HG02642 (cell line): ENCODE results near the gene EPHA7.

ENCODE experiments used
- ATAC-seq: cut with Tn5 transposase; IDR thresholded peaks from one replicate; pipeline ENCODE4 v1.9.1; 2021; ENCODE audit warnings: mild to moderate bottlenecking; ENCODE audit not compliant: unreplicated experiment, poor library complexity

The EPHA7 gene

DNA sequence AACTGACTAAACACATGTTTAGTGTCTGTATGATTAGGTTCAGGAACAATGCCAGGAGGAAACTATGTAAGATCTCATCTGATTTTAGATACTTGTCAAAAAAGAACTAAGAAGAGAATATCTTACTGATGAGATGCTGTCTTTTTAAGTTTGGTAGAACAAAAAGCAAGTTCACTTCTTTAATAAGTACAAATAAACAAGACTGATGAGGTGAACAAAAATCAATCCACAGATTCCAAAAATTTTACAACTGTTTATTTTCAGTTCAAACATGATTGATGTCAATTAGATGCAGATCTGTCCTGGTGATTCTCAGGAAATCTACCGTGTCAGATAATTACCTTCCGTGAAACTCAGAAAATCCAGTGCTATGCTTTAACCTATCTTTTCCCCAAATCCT is 24.9 kb downstream of the EPHA7 start:
- no peak for ATAC-seq

DNA sequence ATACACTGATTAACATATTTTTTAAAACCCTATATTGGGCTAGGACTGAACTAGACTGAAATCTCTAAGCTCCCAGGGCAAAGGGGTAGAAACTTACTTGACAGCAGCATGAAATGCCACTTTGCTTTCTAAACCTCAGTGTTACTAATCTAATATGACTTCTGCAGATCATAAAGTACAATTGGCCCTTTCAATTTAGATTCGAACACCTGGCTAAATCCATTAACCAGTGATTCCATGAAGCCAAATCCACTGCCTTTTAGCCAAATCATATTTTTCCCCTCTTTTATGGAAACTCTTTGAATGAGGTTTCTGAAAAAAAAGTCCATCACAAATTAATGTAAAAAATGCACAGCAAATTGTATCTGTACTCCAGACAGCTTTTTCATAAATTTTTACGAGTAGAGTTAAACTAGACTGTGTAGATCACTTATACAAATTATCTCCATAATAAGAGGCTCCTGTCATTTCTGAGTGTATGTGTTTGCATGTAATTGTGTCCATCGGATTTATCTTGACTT is 25.7 kb downstream of the EPHA7 start:
- ATAC-seq = no peak

- no peak for ATAC-seq
These were observed 26.6 kb downstream of the EPHA7 start for GRCh38 chr6:93392797-93393196.

GRCh38 chr6:93391965-93392364 is 27.4 kb downstream of the EPHA7 start:
- ATAC-seq = no peak

DNA sequence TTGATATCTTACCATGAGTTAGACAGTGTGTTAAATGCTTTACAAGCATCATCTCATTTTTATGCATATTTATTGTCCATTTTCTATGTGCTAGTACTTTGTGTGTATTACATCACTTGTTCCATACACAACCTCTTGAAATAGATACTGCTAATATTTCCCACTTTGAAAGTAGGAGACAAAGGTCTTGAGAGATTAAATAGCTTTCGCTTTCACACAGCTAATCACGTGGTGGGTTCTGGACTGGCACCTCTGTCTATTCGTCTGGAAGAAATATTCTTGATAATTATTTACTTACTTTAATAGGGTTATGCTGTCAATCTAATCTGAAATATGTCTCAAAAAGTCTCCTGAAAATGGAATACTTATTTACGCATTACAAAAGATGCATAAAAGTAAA is 30.2 kb downstream of the EPHA7 start:
- ATAC-seq = no peak

DNA sequence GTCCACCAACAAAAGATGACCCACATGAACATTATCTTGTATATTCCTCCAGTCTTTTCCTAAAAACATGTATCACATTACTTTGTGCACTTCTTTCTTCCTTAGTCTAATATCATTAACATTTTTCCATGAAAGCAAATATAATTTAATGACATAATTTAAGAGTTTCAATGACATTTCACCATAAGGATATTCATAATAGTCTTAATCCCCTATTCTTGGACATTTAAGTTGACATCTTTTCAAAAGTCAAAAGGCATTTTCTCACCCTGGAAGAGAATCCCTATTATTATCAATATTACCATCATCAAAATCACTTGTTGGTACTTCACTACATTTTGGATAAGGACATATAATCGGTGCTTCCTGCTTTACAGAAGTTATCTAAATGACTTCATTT is 31.3 kb downstream of the EPHA7 start:
- no peak for ATAC-seq

GRCh38 chr6:93376026-93376540 is 43.3 kb downstream of the EPHA7 start:
- ATAC-seq = no peak

DNA sequence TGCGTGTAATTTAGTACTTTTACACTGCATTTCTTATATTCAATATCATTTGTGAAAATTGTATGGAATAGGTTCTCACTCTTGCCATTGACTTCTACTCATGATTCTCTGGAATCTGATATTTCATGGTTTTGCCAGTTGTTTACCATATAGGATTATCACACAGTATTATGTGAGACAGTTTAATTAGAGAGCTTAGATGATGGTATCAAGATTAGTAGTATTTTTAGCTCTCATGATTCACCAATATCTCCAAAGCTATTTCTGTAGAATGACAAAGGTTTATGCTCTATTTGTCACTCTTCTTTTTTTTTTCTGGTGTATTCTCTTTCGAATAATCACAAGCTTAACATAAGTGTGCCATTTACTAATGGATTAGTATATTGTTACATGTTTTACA is 45.9 kb downstream of the EPHA7 start:
- no peak for ATAC-seq

GRCh38 chr6:93371756-93372155 is 47.6 kb downstream of the EPHA7 start:
- no peak for ATAC-seq

- ATAC-seq = no peak
These were observed 49.7 kb downstream of the EPHA7 start for GRCh38 chr6:93369586-93370134.

GRCh38 chr6:93366506-93366905 is 52.9 kb downstream of the EPHA7 start:
- no peak for ATAC-seq

DNA sequence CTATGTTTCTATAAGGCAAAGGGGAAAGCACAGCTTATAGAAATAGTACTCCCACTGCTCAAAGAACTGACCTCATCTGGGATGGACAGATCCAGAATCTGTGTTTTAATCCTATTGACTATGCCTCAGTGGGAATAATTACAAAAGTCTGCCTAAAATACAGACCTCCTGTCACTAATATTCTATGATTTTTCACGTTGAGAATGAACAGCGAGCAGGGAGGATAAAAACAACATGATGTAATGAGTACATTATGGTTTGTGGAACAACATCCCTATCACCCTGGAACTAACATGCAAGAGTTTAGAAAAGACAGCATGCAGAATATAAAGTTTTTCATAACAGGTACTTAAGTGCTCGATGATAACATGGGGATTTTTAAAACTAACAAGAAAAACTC is 53.9 kb downstream of the EPHA7 start:
- no peak for ATAC-seq

DNA sequence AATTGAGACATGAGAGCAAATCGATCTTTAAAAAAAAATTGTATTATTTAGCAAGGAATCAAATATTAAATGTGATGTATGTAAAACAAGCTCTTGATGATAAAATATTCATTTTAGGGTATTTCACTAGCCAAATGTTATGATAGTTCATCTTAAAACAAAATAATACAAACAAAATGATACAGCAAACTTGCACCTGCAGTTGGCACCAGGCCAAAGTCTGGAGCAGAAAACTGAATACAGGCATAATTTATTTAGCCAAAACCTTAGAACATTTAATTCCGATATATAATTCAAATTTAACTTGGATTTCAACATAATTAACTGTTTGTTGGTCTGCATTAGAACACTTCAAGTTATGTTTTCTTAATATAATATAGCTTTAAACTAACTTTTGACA is 60.9 kb downstream of the EPHA7 start:
- no peak for ATAC-seq

GRCh38 chr6:93352604-93353003 is 66.8 kb downstream of the EPHA7 start:
- no peak for ATAC-seq

- no peak for ATAC-seq
These were observed 68.1 kb downstream of the EPHA7 start for GRCh38 chr6:93351222-93351621.

DNA sequence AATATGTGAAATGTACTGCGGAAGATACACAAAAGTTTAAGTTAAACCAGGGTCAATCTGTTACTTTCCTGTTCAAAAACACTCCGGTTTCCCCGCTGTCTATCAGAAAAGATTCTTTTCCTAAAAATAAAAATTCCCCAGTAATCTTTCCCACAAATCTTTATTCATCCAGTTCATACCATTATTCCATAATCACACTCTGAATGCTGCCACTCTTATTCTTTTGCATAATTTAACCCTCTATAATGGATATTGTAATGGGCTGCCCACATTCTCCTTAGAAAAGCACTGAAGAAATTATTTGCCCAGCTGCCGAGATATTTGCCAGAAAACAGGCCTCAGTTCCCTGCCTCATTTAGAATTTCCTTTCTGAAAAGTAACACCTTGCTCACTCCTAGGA is 68.6 kb downstream of the EPHA7 start:
- ATAC-seq = no peak

DNA sequence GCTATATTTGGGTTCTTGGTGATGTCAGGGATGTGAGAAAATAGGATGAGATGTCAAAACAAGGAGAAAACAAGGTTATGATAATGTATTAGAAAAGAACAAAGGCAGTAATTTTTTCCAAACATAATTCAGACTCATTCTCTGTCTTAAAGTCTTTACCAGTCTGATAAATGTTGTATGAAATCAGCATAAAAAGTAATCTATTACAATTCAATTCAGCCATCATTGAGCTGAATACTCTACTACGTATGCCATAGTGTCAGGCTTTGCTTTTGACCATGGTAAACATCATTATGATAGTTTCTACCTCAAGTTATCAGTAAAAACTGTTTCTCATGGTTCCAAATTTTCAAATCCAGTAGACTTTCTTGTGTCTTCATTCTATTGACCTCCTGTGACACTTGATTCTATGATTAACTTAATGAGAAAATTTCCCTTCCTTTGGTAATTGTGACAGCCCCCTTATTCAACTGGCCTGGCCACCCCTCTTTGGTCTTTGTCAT is 75.0 kb downstream of the EPHA7 start:
- ATAC-seq = no peak

GRCh38 chr6:93343476-93343875 is 75.9 kb downstream of the EPHA7 start:
- no peak for ATAC-seq

GRCh38 chr6:93341900-93342613 is 77.3 kb downstream of the EPHA7 start:
- ATAC-seq = no peak

- no peak for ATAC-seq
These were observed 81.5 kb downstream of the EPHA7 start for GRCh38 chr6:93337772-93338394.

DNA sequence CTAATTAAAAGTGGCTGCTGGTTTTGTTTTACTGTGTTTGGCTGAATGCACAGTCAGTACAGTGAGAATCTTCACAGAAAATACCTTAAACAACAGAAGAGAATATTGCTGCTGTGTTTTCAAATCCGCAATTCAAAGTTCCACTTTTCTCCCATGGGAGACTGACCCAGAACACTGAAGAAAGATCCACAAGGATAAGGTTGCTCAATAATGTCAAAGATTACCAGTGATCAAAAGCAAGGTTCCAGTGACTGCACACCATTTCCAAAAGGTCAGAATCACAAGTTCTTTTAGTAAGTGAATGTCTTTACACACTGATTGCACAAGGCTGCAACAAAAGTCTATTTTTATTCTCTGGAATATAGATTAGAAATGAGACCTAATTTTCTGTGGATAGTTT is 82.3 kb downstream of the EPHA7 start:
- no peak for ATAC-seq
